Fibroblast of villous mesenchyme (primary cell): ENCODE results near the gene OSBPL8. TPM values are rescaled to one million over a fixed set of nuclear protein-coding genes. Genes with fewer than 3 reads are reported as not detected.
A peak's percentile ranks its signal among the peaks of the same experiment; 100 is the strongest.

ENCODE experiments used
- DNase-seq: peaks from one replicate; pipeline ENCODE4 v3.0.0-alpha.2; 2010; ENCODE audit warnings: low read depth
- H3K4me3 ChIP-seq: 2 replicates; pipeline ENCODE4 v1.5.1; 2011; ENCODE audit warnings: low read depth, mild to moderate bottlenecking, low read length
- CTCF ChIP-seq: IDR thresholded peaks from 2 replicates; pipeline ENCODE4 v1.5.1; 2012; ENCODE audit warnings: low read depth, mild to moderate bottlenecking, low read length; ENCODE audit not compliant: insufficient read depth
- total RNA-seq: library from RNA; depleted of rRNA; stranded (reverse); fragments of >200 nt; gene quantifications from 2 replicates; pipeline ENCODE4 v1.2.3, GENCODE V29; 2012

The OSBPL8 gene
- total RNA-seq, 1 donor: 135 TPM

DNA sequence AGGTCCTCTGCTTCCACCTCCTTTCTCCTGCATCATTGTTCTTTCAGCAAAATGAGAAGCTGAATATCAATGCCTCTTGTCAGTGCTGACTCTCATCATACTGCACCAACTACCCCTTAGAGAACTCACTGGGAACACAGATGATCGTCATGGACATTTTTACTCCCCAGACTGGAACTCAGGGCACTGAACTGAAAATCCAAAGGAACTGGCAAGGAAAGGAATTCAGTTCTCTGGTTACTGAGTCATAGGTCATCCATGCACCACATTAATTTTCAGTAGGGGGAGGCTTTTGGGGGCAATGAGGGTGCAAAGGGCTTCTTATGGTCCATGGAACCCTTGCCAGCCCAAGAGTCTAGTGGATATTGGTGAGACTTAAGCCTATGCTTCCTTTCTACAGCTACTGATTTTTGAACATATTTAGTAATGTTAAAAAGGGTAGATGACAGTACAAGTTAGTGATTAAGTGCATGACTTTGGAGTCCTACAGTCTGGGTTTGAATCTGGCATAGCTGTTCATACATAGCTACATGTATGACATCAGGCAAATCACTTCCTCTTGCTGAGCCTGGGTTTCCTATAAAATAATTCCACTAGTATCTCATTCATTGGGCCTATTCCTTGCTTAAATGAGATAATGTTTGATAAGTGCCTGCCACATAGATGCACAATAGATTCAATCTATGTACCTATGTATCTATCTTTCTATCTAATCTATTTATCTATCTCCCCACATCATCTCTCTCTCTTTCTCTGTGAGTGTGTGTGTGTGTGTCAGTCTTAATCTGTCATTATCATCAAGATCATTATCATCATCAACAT is 240.6 kb downstream of the OSBPL8 start:
- no peak overlapping the region for H3K4me3 ChIP-seq
- no peak for DNase-seq
- no peak for TF ChIP-seq CTCF

DNA sequence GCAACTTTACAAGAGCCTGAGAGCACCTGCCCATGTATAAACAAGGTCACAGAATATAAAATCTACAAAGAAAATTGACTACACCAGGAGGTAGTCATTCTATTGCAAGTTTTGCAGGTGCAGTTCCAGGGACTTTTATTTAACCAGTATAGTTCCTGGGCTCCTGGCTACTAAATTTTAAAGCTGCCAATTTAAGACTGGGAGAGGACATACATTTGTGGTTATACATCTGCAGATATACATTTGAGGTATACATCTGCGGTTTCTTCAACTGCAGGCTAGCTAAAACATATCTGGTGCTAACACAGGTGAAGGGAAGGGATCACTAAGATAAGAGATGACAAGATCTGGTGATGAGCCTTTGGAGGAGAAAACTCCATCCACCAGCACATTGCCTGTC is 241.6 kb downstream of the OSBPL8 start:
- no peak for DNase-seq
- no peak overlapping the region for H3K4me3 ChIP-seq
- no peak for TF ChIP-seq CTCF

- no peak overlapping the region for H3K4me3 ChIP-seq
- no peak for TF ChIP-seq CTCF
- no peak for DNase-seq
Measured at GRCh38 chr12:76316468-76316867, 243.1 kb downstream of the OSBPL8 start.

DNA sequence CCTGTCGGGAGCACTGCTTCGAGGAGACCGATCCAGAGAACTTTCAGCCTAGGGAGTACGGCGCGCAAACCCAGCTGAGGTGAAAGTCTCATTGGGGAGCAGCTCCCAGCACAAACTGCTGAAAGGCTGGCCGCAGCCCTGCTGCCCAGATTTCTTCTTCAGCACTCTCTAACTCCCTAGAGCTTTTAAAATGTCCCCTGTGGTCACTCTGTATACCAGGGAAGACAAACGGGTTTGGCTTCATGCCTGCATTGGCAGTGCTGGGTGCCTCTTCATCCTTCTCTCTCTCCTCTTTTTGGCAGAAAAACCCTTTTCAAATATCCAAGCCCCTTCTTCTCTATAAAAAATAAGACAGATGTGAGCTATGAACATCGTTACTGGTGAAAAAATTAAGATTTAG is 246.3 kb downstream of the OSBPL8 start:
- DNase-seq: no peak
- no peak for TF ChIP-seq CTCF
- H3K4me3 ChIP-seq: no peak overlapping the region

DNA sequence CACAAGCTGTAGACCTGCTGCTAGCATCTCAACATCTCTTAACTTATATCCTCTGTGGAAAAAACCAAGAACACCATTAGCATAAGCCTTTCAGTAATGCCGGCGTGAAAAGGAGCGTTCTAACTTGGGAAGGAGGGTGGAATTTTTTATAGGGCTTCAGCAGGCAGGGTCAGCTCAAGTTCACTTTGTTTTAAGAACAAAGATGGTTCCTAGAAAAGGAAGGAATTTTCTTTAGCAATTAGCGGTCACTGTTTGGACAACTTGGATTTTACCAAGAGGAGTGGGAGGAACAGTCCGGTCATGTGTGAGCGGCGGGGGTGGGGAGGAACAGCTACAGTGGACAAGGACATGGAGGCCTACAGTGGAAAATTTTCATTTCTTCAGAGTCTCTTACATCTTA is 247.3 kb downstream of the OSBPL8 start:
- H3K4me3 ChIP-seq: no peak overlapping the region
- no peak for TF ChIP-seq CTCF
- peak; percentile 50 for DNase-seq

GRCh38 chr12:76311796-76312195 is 247.8 kb downstream of the OSBPL8 start:
- no peak for TF ChIP-seq CTCF
- DNase-seq: peak; percentile 38
- no peak overlapping the region for H3K4me3 ChIP-seq

DNA sequence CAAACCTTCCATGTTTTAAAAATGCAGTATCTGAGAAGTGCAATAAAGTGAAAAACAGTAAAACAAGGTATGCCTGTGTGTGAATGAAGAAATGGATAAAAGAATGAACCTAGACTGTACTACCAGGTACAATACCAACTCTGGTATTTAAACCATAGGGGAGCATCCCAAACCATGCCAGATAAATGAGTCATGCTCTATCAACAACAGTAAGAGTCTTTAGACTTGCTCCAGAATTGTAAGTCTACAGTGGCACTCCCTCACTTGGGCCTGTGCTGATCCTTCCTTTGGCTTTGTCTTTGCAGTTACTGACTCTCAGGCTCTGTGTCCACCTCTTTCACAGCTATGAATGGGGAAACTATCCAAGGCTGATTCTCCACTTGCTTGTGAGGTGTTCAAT is 249.5 kb downstream of the OSBPL8 start:
- TF ChIP-seq CTCF: no peak
- no peak for DNase-seq

More for the DNA sequence above, 249.5 kb downstream of the OSBPL8 start:
- no peak overlapping the region for H3K4me3 ChIP-seq
